GM18907 (cell line): ENCODE results near the gene IFI27.
"Not testable (repeated sequence)": the region's sequence is repeated elsewhere in the genome, so short reads cannot be mapped to it uniquely, and the experiment has no call there.

Source experiments
- ATAC-seq: cut with Tn5 transposase; IDR thresholded peaks from one replicate; pipeline ENCODE4 v1.9.1; 2021; ENCODE audit warnings: mild to moderate bottlenecking, moderate library complexity; ENCODE audit not compliant: unreplicated experiment

Gene IFI27

GRCh38 chr14:94145902-94146527 lies 35.5 kb downstream of the IFI27 start:
- ATAC-seq, result no peak

- ATAC-seq, result no peak
These were observed 42.1 kb downstream of the IFI27 start for GRCh38 chr14:94152676-94153075.

DNA sequence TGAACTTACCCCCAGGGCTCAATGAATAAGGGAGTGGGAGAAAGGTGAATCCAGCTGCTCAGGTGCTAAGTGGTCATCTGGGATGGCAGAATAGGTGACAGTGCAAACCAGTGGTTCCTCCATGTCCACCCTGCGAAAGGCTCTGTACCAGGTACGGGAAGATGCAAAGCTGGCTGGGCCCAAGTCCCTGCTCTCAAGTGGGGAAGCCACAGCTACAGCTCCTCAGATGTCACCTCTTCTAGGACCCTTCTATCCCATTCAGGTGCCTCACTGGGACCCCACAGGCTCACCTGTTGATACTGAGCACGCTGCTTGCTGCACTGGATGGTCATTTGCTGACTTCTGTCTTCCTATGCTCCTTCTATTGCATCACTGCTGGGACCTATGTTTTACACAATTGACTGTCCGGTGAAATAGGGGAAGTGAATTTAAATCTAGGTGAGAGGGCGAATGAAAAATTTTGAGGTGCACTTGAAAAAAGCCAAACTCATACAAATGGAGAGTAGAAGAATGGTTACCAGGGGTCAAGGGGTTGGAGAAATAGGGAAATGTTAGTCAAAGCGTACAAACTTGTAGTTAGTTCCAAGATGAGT lies 43.3 kb downstream of the IFI27 start:
- ATAC-seq, result no peak

DNA sequence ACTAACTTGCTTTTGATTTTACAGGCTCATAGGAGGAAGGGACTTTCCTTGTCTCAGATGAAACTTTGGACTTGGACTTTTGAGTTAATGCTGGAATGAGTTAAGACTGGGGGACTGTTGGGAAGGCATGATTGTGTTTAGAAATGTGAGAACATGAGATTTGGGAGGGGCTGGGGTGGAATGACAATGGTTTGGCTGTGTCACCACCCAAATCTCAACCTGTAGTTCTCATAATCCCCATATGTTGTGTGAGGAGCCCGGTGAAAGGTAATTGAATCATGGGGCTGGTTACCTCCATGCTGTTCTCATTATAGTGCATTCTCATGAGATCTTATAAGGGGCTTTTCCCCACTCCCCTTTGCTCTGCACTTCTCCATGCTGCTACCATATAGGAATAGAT lies 45.6 kb downstream of the IFI27 start:
- not testable (repeated sequence) for ATAC-seq

GRCh38 chr14:94157197-94157596 lies 46.7 kb downstream of the IFI27 start:
- no peak for ATAC-seq

- ATAC-seq, result no peak
These were observed 47.8 kb downstream of the IFI27 start for GRCh38 chr14:94158239-94158883.

- no peak for ATAC-seq
These were observed 50.5 kb downstream of the IFI27 start for GRCh38 chr14:94161058-94161457.

DNA sequence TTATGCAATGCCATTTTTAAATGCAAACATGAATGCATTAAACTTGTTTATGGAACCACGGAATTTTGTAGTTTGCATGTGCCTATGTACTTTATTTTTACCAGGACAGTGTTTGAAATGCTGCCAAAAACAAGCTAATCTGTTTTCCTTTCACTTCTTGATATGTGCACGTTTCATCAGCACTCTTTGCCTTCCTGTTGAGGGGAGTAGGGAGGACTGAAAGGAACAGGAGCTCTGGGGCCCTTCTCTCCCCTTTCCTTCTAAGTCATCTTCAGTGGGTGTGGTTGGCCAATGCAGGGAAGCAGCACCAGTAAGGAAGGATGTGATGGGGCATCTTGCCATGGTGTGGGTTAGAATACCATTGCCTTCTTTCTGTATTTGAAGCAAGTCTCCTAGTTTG lies 51.4 kb downstream of the IFI27 start:
- ATAC-seq, result no peak

GRCh38 chr14:94162466-94162865 lies 51.9 kb downstream of the IFI27 start:
- ATAC-seq, result no peak

- ATAC-seq, result no peak
These were observed 53.3 kb downstream of the IFI27 start for GRCh38 chr14:94163796-94164195.

DNA sequence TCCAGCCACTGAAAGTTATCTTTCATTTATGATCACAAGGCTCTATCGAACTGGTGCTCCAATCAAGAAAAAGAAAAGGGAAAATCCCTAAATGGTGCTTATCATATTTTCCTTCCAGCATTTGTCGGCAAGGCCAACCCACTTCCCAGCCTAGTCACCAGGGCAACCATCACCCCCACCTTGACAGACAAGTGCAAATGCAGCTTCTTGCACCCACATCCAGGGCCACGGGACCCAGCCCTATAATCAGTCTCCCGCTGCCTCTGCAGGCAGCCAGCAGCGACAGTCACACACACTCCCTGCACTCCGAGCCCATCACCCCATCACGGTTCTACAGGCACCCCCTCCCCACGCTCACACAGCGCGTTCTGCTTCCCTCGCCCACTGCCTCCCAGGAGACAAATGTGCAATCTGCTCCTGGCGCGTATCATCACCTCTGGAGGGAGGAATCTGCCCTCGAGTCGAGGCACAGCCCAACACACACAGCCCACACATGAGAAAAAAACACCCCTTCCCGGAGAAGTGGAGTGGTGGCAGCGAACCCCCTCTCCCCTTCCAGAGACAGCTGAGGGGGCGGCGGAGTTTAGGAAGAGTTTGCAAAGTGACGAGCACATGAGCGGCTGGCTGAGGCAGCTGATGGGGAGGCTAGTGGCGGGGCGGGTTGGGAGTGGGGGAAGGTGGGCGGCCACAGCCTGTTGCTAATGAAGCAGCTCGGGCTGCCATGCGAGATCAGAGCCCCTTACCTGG lies 54.3 kb downstream of the IFI27 start:
- no peak for ATAC-seq

GRCh38 chr14:94165744-94166143 lies 55.2 kb downstream of the IFI27 start:
- ATAC-seq, result no peak
